PC-3 (cell line): ENCODE results near the gene AGAP1. TPM values are rescaled to one million over a fixed set of nuclear protein-coding genes. Genes with fewer than 3 reads are reported as not detected.

Source experiments
- ATAC-seq: fragments of 200-7000 bp; cut with Tn5 transposase; 2 replicates; pipeline ENCODE4 v1.9.1; 2020; ENCODE audit warnings: mild to moderate bottlenecking, moderate library complexity
- BruUV-seq: library from RNA; stranded (reverse); fragments of 400-500 nt; replicated peaks from 2 replicates; lab custom pipeline; 2021; lab: Mats Ljungman, UMichigan
- CTCF ChIA-PET: fragments of 300-600 bp; sonication (Branson Sonifier 250); formaldehyde crosslinking; loops from one replicate; lab custom pipeline; 2022; ENCODE audit warnings: antibody characterized with exemption; lab: Charles Lee
- POLR2A ChIA-PET: fragments of 300-600 bp; sonication (Branson Sonifier 250); formaldehyde crosslinking; loops from one replicate; lab custom pipeline; 2022; ENCODE audit warnings: antibody characterized with exemption; ENCODE audit not compliant: unreplicated experiment; lab: Charles Lee
- DNase-seq: peaks from one replicate; pipeline ENCODE4 v3.0.0-alpha.2; 2015
- H2AFZ ChIP-seq: fragments of 300-600 bp; sonication (generic); 2 replicates; pipeline ENCODE4 v1.6.0; 2016; ENCODE audit warnings: antibody characterized with exemption, low read length
- H3F3A ChIP-seq: fragments of 300-600 bp; sonication (generic); one replicate; pipeline ENCODE4 v1.6.0; 2017; ENCODE audit warnings: antibody characterized with exemption, low read length, control low read depth, mild to moderate bottlenecking; ENCODE audit not compliant: unreplicated experiment
- H3K27ac ChIP-seq: fragments of 300-600 bp; sonication (generic); 2 replicates; pipeline ENCODE4 v1.5.1; 2016; ENCODE audit warnings: mild to moderate bottlenecking, low read length
- H3K27me3 ChIP-seq: fragments of 300-600 bp; sonication (generic); 2 replicates; pipeline ENCODE4 v1.6.1; 2016; ENCODE audit warnings: low read length, mixed read lengths
- H3K36me3 ChIP-seq: fragments of 300-600 bp; sonication (generic); 2 replicates; pipeline ENCODE4 v1.6.1; 2016; ENCODE audit warnings: low read depth, mixed run types, low read length, mixed read lengths
- H3K4me1 ChIP-seq: fragments of 300-600 bp; sonication (generic); 2 replicates; pipeline ENCODE4 v1.5.1; 2016; ENCODE audit warnings: low read length; ENCODE audit not compliant: insufficient read depth
- H3K4me2 ChIP-seq: fragments of 300-600 bp; sonication (generic); 2 replicates; pipeline ENCODE4 v1.6.0; 2016; ENCODE audit warnings: low read length
- H3K4me3 ChIP-seq: fragments of 300-600 bp; sonication (generic); 2 replicates; pipeline ENCODE4 v1.5.1; 2016; ENCODE audit warnings: mild to moderate bottlenecking, low read length, mixed read lengths
- H3K79me2 ChIP-seq: fragments of 300-600 bp; sonication (generic); 2 replicates; pipeline ENCODE4 v1.6.1; 2017; ENCODE audit warnings: low read length, mixed read lengths
- H3K9ac ChIP-seq: fragments of 300-600 bp; sonication (generic); 2 replicates; pipeline ENCODE4 v1.6.0; 2016; ENCODE audit warnings: mild to moderate bottlenecking, low read length
- H3K9me2 ChIP-seq: fragments of 300-600 bp; sonication (generic); replicated peaks from 2 replicates; pipeline ENCODE4 v1.6.1; 2016; ENCODE audit warnings: mixed run types, low read length, mixed read lengths
- H3K9me3 ChIP-seq: fragments of 300-600 bp; sonication (generic); 2 replicates; pipeline ENCODE4 v1.6.1; 2016; ENCODE audit warnings: low read length, mixed read lengths
- H4K20me1 ChIP-seq: fragments of 300-600 bp; sonication (generic); 2 replicates; pipeline ENCODE4 v1.6.1; 2016; ENCODE audit warnings: low read length, mixed read lengths
- CTCF ChIP-seq: fragments of 300-600 bp; sonication (generic); conservative IDR thresholded peaks from 2 replicates; pipeline ENCODE4 v1.5.1; 2017; ENCODE audit warnings: antibody characterized with exemption, low read depth, mild to moderate bottlenecking, low read length
- EZH2 ChIP-seq: fragments of 300-600 bp; sonication (generic); IDR thresholded peaks from one replicate; pipeline ENCODE4 v1.6.1; 2017; ENCODE audit warnings: antibody characterized with exemption, mild to moderate bottlenecking, low read length; ENCODE audit not compliant: unreplicated experiment
- EZH2phosphoT487 ChIP-seq: fragments of 300-600 bp; sonication (generic); IDR thresholded peaks from 2 replicates; pipeline ENCODE4 v1.6.1; 2018; ENCODE audit warnings: mild to moderate bottlenecking, antibody characterized with exemption, low read length, borderline replicate concordance
- intact Hi-C: fragments of 100-400 bp; cut with micrococcal nuclease; formaldehyde crosslinking; loops from 2 replicates; pipeline ENCODE4 v1.9.0; 2023
- total RNA-seq: library from RNA; depleted of rRNA; stranded (reverse); fragments of >200 nt; gene quantifications from 2 replicates; pipeline ENCODE4 v1.2.3, GENCODE V29; 2014

The AGAP1 gene
- total RNA-seq, 1 experiment from 2014 or later: 31.0 TPM

DNA sequence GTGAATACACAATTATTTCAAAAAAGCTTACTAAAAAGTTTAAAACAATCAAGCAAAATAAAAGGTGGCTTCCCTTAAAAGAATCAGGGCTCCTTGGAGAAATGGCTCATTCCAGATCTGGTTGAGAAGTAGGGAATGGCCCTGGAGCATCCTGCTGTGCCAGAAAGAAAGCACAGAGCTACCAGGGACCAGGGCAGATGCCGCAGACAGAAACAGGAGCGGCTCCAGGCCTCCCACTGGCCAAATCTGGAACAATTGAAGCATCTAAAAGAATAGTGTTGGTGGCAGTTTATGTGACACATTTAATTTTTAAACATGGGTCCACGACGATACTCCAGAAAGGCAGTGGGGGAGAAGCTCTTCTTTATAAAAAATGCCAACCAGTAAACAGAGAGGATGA is 598.9 kb downstream of the AGAP1 start:
- no peak overlapping the region for H2AFZ ChIP-seq
- ChIA-PET CTCF (no interaction called here), POLR2A (no interaction called here)
- DNase-seq (no peak), ATAC-seq (no peak)
- no peak overlapping the region for H3K4me3 ChIP-seq
- no peak overlapping the region for H3K9ac ChIP-seq
- no peak overlapping the region for H3K4me2 ChIP-seq
- no peaks in the 10 kb centered on the region for H3K36me3 ChIP-seq
- H4K20me1 ChIP-seq: no peaks in the 10 kb centered on the region
- H3F3A ChIP-seq: no peaks in the 10 kb centered on the region
- BruUV-seq: no TSS peak
- TF ChIP-seq EZH2phosphoT487: no peak
- no peak for TF ChIP-seq EZH2
- TF ChIP-seq CTCF: no peak
- intact Hi-C loops: no loop called here
- no peaks in the 10 kb centered on the region for H3K27me3 ChIP-seq
- no peaks in the 10 kb centered on the region for H3K9me3 ChIP-seq
- no peaks in the 10 kb centered on the region for H3K79me2 ChIP-seq
- H3K9me2 ChIP-seq: no peaks in the 10 kb centered on the region
- no peak overlapping the region for H3K27ac ChIP-seq
- peaks cover 10% of the 10 kb centered on the region for H3K4me1 ChIP-seq

DNA sequence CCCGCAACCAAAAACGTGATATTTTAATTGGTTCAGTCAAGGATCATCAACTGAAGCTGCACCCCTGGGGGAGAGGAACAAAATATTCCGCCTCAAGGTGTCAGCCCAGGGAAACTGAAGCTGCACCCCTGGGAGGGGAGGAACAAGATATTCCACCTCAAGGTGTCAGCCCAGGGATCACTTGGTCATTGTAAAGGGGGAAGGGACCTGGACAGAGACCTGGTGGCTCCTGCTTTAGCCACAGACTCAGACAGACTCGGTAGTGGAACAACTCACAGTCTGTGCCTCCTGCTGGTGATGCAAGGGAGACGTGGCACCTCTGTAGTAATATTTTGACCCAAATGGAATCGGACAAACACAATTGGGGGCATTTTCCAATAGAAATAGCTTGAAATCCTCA is 599.3 kb downstream of the AGAP1 start:
- H3K79me2 ChIP-seq: no peaks in the 10 kb centered on the region
- H3K36me3 ChIP-seq: no peaks in the 10 kb centered on the region
- no peak overlapping the region for H3K4me2 ChIP-seq
- ChIA-PET POLR2A (no interaction called here), CTCF (no interaction called here)
- ATAC-seq: no peak
- H4K20me1 ChIP-seq: no peaks in the 10 kb centered on the region
- H3K27ac ChIP-seq: no peak overlapping the region
- H3K27me3 ChIP-seq: no peaks in the 10 kb centered on the region
- peaks cover 6% of the 10 kb centered on the region for H3K4me1 ChIP-seq
- no peak overlapping the region for H3K4me3 ChIP-seq
- no peaks in the 10 kb centered on the region for H3K9me2 ChIP-seq
- no TSS peak for BruUV-seq
- no peak overlapping the region for H3K9ac ChIP-seq
- H2AFZ ChIP-seq: no peak overlapping the region
- no peaks in the 10 kb centered on the region for H3K9me3 ChIP-seq
- H3F3A ChIP-seq: no peaks in the 10 kb centered on the region
- DNase-seq: no peak
- intact Hi-C loops: no loop called here
- TF ChIP-seq EZH2phosphoT487 (no peak), CTCF (no peak; the same call in 1 of the 2 replicates), EZH2 (no peak)

DNA sequence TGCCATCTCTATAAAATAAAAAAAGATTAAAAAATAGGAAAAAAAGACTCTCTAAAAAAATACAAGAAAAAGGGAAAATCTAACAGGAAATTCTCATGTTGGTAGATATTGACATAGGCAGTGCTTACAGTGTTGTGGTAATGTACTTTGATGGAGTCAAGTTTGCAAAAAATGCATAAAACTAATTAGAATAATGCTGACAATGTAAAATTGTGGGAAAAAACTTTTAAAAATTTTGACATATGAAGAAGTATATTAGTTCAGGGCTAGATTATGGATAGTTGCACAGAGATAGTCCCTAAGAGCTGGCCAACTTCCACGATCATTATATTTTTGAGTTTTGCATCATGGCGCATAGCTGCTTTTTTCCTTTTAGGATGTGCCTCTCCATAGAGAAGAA is 601.7 kb downstream of the AGAP1 start:
- ChIA-PET CTCF (no interaction called here), POLR2A (no interaction called here)
- intact Hi-C loops: no loop called here
- no peaks in the 10 kb centered on the region for H3K79me2 ChIP-seq
- H3K36me3 ChIP-seq: no peaks in the 10 kb centered on the region
- H3K9me2 ChIP-seq: no peaks in the 10 kb centered on the region
- H3K4me2 ChIP-seq: no peak overlapping the region
- no peaks in the 10 kb centered on the region for H3K4me1 ChIP-seq
- H3F3A ChIP-seq: no peaks in the 10 kb centered on the region
- H4K20me1 ChIP-seq: no peaks in the 10 kb centered on the region
- ATAC-seq: no peak
- TF ChIP-seq CTCF: no peak
- TF ChIP-seq EZH2phosphoT487: no peak
- TF ChIP-seq EZH2: no peak
- no peak overlapping the region for H3K9ac ChIP-seq
- H3K9me3 ChIP-seq: no peaks in the 10 kb centered on the region
- no TSS peak for BruUV-seq
- no peak overlapping the region for H2AFZ ChIP-seq
- no peak overlapping the region for H3K4me3 ChIP-seq
- no peak overlapping the region for H3K27ac ChIP-seq
- no peaks in the 10 kb centered on the region for H3K27me3 ChIP-seq
- no peak for DNase-seq
